Measurements from ENCODE around the gene IFNGR1. TPM values are rescaled to one million over a fixed set of nuclear protein-coding genes. Genes with fewer than 3 reads are reported as not detected.
A peak's percentile ranks its signal among the peaks of the same experiment; 100 is the strongest.

The IFNGR1 gene
- total and polyA plus RNA-seq, 10 of the 15 experiments (the other 5 are each of a cell fraction or from before 2014, with no cell fraction given): 89.0 to 296 (median 138) TPM

DNA sequence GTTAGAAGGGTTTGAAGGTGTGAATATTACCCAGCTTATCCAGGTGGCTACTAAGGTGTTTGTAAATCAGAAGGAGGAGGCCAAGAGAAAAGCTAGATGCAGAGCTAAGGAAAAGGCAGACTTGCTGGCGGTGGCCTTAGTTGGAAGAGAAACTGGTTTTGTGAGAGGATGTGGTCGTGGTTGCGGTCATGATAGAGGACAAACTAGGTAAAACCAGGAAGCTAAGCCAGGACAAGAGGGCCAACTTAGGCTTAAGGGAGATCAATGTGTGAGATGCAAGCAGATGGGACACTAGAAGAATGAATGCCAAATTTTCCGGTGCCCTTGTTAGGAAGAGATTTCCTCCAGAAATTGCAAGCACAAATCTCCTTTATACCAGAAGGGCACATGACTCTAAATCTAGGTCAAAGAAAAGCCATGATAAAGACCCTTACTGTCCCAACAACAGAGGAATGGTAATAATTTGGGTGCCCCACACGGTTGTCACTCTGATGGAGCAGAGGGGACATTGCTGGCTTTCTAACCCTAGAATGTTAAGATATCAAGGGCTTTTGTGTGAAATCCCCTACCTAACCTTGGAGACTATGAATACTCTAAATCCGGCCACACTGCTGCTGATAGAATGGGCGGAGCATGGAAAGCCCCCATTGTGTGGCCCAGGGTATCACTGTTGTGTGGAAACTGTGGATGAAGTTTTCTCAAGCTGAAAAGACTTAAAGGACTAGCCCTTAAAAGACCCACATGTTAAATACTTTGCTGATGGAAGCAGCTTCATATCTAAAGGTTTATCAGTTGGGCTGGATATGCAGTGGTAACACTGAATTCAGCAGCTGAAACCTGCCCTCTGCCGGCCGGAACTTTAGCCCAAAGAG, 53.6 kb downstream of the IFNGR1 start (continued):
- TF ChIP-seq, protein P1, sequence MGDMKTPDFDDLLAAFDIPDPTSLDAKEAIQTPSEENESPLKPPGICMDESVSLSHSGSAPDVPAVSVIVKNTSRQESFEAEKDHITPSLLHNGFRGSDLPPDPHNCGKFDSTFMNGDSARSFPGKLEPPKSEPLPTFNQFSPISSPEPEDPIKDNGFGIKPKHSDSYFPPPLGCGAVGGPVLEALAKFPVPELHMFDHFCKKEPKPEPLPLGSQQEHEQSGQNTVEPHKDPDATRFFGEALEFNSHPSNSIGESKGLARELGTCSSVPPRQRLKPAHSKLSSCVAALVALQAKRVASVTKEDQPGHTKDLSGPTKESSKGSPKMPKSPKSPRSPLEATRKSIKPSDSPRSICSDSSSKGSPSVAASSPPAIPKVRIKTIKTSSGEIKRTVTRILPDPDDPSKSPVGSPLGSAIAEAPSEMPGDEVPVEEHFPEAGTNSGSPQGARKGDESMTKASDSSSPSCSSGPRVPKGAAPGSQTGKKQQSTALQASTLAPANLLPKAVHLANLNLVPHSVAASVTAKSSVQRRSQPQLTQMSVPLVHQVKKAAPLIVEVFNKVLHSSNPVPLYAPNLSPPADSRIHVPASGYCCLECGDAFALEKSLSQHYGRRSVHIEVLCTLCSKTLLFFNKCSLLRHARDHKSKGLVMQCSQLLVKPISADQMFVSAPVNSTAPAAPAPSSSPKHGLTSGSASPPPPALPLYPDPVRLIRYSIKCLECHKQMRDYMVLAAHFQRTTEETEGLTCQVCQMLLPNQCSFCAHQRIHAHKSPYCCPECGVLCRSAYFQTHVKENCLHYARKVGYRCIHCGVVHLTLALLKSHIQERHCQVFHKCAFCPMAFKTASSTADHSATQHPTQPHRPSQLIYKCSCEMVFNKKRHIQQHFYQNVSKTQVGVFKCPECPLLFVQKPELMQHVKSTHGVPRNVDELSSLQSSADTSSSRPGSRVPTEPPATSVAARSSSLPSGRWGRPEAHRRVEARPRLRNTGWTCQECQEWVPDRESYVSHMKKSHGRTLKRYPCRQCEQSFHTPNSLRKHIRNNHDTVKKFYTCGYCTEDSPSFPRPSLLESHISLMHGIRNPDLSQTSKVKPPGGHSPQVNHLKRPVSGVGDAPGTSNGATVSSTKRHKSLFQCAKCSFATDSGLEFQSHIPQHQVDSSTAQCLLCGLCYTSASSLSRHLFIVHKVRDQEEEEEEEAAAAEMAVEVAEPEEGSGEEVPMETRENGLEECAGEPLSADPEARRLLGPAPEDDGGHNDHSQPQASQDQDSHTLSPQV (IDR thresholded peaks at IDR 0.05): peak; percentile 19; the same call in 1 of the 2 replicates
- TF ChIP-seq CEBPB (IDR thresholded peaks at IDR 0.05; ENCODE audit: borderline replicate concordance in 1 of 2, low read depth in 2 of 2, low read length in 2 of 2) (no peak), MEF2A (IDR thresholded peaks at IDR 0.05; ENCODE audit: insufficient read depth, low read depth, low read length) (no peak; the same call in 1 of the 2 replicates), KLF5 (IDR thresholded peaks at IDR 0.05; ENCODE audit: partially characterized antibody) (no peak), BMI1 (IDR thresholded peaks at IDR 0.05; ENCODE audit: borderline replicate concordance) (peak; percentile 49; the same call in 1 of the 2 replicates), SIN3A (IDR thresholded peaks at IDR 0.05; ENCODE audit: low read depth, low read length) (no peak), SREBF2 (IDR thresholded peaks at IDR 0.05; ENCODE audit: low read length) (no peak), ETV6 (conservative IDR thresholded peaks at IDR 0.05 in 1 of 2, IDR thresholded peaks at IDR 0.05 in 1 of 2; ENCODE audit: borderline replicate concordance in 1 of 2, low read depth in 1 of 2) (peak in 1 of 2 experiments; percentile 71; a peak in 2 of 4 replicates), RFX5 (IDR thresholded peaks at IDR 0.05; ENCODE audit: low read depth, low read length) (no peak), CHD1 (IDR thresholded peaks at IDR 0.05; ENCODE audit: low read depth, low read length) (no peak), ZNF217 (IDR thresholded peaks at IDR 0.05) (peak; percentile 48; the same call in 1 of the 2 replicates), EGR1 (IDR thresholded peaks at IDR 0.05; ENCODE audit: borderline replicate concordance in 1 of 2, low read depth in 2 of 2, low read length in 2 of 2) (no peak), FOXK2 (IDR thresholded peaks at IDR 0.05) (no peak), YBX1 (IDR thresholded peaks at IDR 0.05) (no peak), ZBED1 (IDR thresholded peaks at IDR 0.05; ENCODE audit: borderline replicate concordance) (peak; percentile 0), CHD4 (IDR thresholded peaks at IDR 0.05) (no peak), ZNF207 (IDR thresholded peaks at IDR 0.05; ENCODE audit: borderline replicate concordance) (0 out of 2 replicates have a peak, but pooled peaks have one; percentile 70)
- TF ChIP-seq, protein P2, sequence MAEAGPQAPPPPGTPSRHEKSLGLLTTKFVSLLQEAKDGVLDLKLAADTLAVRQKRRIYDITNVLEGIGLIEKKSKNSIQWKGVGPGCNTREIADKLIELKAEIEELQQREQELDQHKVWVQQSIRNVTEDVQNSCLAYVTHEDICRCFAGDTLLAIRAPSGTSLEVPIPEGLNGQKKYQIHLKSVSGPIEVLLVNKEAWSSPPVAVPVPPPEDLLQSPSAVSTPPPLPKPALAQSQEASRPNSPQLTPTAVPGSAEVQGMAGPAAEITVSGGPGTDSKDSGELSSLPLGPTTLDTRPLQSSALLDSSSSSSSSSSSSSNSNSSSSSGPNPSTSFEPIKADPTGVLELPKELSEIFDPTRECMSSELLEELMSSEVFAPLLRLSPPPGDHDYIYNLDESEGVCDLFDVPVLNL (IDR thresholded peaks at IDR 0.05; ENCODE audit: low read depth, low read length): no peak
- TF ChIP-seq, protein P3, sequence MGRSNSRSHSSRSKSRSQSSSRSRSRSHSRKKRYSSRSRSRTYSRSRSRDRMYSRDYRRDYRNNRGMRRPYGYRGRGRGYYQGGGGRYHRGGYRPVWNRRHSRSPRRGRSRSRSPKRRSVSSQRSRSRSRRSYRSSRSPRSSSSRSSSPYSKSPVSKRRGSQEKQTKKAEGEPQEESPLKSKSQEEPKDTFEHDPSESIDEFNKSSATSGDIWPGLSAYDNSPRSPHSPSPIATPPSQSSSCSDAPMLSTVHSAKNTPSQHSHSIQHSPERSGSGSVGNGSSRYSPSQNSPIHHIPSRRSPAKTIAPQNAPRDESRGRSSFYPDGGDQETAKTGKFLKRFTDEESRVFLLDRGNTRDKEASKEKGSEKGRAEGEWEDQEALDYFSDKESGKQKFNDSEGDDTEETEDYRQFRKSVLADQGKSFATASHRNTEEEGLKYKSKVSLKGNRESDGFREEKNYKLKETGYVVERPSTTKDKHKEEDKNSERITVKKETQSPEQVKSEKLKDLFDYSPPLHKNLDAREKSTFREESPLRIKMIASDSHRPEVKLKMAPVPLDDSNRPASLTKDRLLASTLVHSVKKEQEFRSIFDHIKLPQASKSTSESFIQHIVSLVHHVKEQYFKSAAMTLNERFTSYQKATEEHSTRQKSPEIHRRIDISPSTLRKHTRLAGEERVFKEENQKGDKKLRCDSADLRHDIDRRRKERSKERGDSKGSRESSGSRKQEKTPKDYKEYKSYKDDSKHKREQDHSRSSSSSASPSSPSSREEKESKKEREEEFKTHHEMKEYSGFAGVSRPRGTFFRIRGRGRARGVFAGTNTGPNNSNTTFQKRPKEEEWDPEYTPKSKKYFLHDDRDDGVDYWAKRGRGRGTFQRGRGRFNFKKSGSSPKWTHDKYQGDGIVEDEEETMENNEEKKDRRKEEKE (IDR thresholded peaks at IDR 0.05): no peak
- TF ChIP-seq, protein P4, sequence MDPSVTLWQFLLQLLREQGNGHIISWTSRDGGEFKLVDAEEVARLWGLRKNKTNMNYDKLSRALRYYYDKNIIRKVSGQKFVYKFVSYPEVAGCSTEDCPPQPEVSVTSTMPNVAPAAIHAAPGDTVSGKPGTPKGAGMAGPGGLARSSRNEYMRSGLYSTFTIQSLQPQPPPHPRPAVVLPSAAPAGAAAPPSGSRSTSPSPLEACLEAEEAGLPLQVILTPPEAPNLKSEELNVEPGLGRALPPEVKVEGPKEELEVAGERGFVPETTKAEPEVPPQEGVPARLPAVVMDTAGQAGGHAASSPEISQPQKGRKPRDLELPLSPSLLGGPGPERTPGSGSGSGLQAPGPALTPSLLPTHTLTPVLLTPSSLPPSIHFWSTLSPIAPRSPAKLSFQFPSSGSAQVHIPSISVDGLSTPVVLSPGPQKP (IDR thresholded peaks at IDR 0.05; ENCODE audit: low read depth, low read length): no peak

Measured in GM12878 (cell line).